Panc1 (cell line): Measurements from ENCODE around the gene PRXL2A. TPM values are rescaled to one million over a fixed set of nuclear protein-coding genes. Genes with fewer than 3 reads are reported as not detected.

Experiments used
- ATAC-seq: fragments of 200-7000 bp; cut with Tn5 transposase; 2 replicates; pipeline ENCODE4 v1.9.1; 2020; ENCODE audit warnings: mild to moderate bottlenecking, moderate library complexity
- BruUV-seq: library from RNA; stranded (reverse); fragments of 400-500 nt; replicated peaks from 2 replicates; lab custom pipeline; 2021; lab: Mats Ljungman, UMichigan
- CTCF ChIA-PET: fragments of 300-600 bp; sonication (Branson Sonifier 250); formaldehyde crosslinking; loops from one replicate; lab custom pipeline; 2022; ENCODE audit warnings: antibody characterized with exemption; lab: Charles Lee
- POLR2A ChIA-PET: fragments of 300-600 bp; sonication (Branson Sonifier 250); formaldehyde crosslinking; loops from one replicate; lab custom pipeline; 2022; ENCODE audit warnings: antibody characterized with exemption; lab: Charles Lee
- DNase-seq: peaks from one replicate; pipeline ENCODE4 v3.0.0-alpha.2; 2010; ENCODE audit warnings: low read depth, low spot score
- H3K27ac ChIP-seq: 2 replicates; pipeline ENCODE4 v1.5.1; 2011; ENCODE audit warnings: mild to moderate bottlenecking, low read length, inconsistent platforms
- H3K27me3 ChIP-seq: fragments of 200-500 bp; sonication (Bioruptor generic); 2 replicates; pipeline ENCODE4 v1.6.0; 2014; ENCODE audit warnings: low read length, inconsistent platforms; ENCODE audit not compliant: control insufficient read depth, insufficient read depth
- H3K36me3 ChIP-seq: fragments of 200-500 bp; sonication (Bioruptor generic); 2 replicates; pipeline ENCODE4 v1.5.1; 2014; ENCODE audit warnings: inconsistent platforms, mild to moderate bottlenecking, low read length, moderate library complexity; ENCODE audit not compliant: control insufficient read depth, insufficient read depth
- H3K4me1 ChIP-seq: 2 replicates; pipeline ENCODE4 v1.5.1; 2011; ENCODE audit warnings: inconsistent platforms, mild to moderate bottlenecking, low read length, moderate library complexity; ENCODE audit not compliant: control insufficient read depth, insufficient read depth
- H3K4me3 ChIP-seq, 2 experiments: 2 replicates each; pipeline ENCODE4 v1.5.1; 2011 to 2012; ENCODE audit warnings: low read depth in 2 of 2, low read length in 2 of 2, mild to moderate bottlenecking in 2 of 2, inconsistent platforms in 1 of 2, moderate library complexity in 1 of 2
- H3K9me3 ChIP-seq: fragments of 200-500 bp; sonication (Bioruptor generic); 2 replicates; pipeline ENCODE4 v1.5.1; 2014; ENCODE audit warnings: low read depth, mild to moderate bottlenecking, inconsistent platforms, low read length, moderate library complexity; ENCODE audit not compliant: control insufficient read depth, insufficient read depth
- CTCF ChIP-seq: fragments of 450-650 bp; IDR thresholded peaks from 2 replicates; pipeline ENCODE4 v1.5.1; 2017; ENCODE audit warnings: mild to moderate bottlenecking
- POLR2AphosphoS5 ChIP-seq: IDR thresholded peaks from 2 replicates; pipeline ENCODE4 v1.6.1; 2012; ENCODE audit warnings: mild to moderate bottlenecking, low read depth, low read length, moderate library complexity
- REST ChIP-seq, 2 experiments: IDR thresholded peaks; 2 replicates each; pipeline ENCODE4 v1.6.1; 2011 to 2012; ENCODE audit warnings: low read depth in 2 of 2, control low read depth in 1 of 2, low read length in 1 of 2, mild to moderate bottlenecking in 1 of 2, moderate library complexity in 1 of 2; ENCODE audit not compliant: insufficient read depth in 1 of 2
- SIN3A ChIP-seq: IDR thresholded peaks from 2 replicates; pipeline ENCODE4 v1.6.1; 2012; ENCODE audit warnings: low read depth, mild to moderate bottlenecking, low read length, moderate library complexity, borderline replicate concordance; ENCODE audit not compliant: insufficient read depth
- TCF7L2 ChIP-seq: IDR thresholded peaks from 2 replicates; pipeline ENCODE4 v1.6.1; 2011; ENCODE audit warnings: mild to moderate bottlenecking, low read depth, low read length, inconsistent platforms
- in situ Hi-C: cut with HindIII; loops from 2 replicates; pipeline ENCODE4 v1.10.0; 2016; ENCODE audit warnings: low sequenced_read_pairs, low pct_unique_long_range_greater_than_20kb
- intact Hi-C: fragments of 100-400 bp; cut with micrococcal nuclease; formaldehyde crosslinking; loops from one replicate; pipeline ENCODE4 v1.10.0; 2022; ENCODE audit not compliant: unreplicated experiment
- total RNA-seq: library from RNA; stranded (reverse); gene quantifications from one replicate; pipeline ENCODE4 v1.2.1, GENCODE V29; 2021; ENCODE audit not compliant: unreplicated experiment

PRXL2A gene
- total RNA-seq, 1 experiment from 2014 or later = 89.0 TPM

DNA sequence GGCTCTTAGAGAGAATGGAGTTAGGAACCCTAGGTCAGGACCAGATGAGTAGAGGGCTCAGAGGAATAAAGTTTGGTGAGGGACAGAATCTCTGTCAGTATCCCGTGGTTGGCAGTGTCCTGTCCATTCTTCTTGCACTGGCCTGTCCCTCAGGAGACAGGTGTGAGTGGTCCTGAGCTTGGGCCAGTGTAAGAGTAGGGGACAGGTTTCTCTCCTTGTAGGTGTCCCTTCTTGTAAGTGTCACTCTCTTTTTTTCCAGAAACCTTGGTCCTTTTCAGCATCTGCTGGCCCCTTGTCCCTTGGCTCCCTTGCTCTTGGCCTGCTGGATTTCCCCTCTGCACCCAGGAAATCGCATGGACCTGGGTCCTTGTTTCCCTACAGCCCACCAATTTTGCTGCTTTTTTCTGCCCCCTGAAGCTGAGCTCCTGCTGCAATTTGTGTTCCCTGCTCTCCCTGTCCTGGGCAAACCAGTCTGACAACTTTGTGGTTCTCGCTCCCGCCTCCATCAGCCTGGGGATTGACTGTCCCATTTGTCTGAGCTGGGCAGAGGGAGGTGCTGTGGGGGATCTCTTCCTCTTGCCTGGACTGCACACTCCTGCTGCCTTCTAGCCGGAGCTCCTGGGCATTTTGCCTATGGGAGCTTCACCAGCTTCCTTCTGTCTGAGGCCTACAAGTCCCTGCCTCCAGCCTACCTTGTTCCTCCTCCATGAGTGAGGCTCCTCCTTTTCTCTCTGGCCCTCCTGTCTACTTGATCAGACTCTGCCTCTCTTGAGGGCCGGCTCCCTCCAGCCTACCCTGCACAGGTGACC is 52.3 kb downstream of the PRXL2A start:
- Histone ChIP-seq H3K9me3 (no peaks in the 10 kb centered on the region), H3K4me1 (peaks cover 38% of the 10 kb centered on the region), H3K27ac (no peak overlapping the region), H3K4me3 (no peak overlapping the region), H3K36me3 (no peaks in the 10 kb centered on the region), H3K27me3 (no peaks in the 10 kb centered on the region)
- no TSS peak for BruUV-seq
- peak; percentile 25; the same call in 1 of the 2 replicates for ATAC-seq
- POLR2A ChIA-PET = interaction anchor here (0.6 kb wide), 1 partner anchor 31 kb away, joined by 3 read pairs; no protein-coding TSS in a partner anchor
- intact Hi-C loops = no loop called here
- DNase-seq = no peak
- in situ Hi-C loops = no loop called here
- CTCF ChIA-PET = interaction anchor here (3.0 kb wide), 1 partner anchor 45 kb away, joined by 17 read pairs; no protein-coding TSS in a partner anchor
- TF ChIP-seq POLR2AphosphoS5 (no peak), CTCF (no peak), SIN3A (no peak), REST (IDR thresholded peaks at IDR 0.05; ENCODE audit: insufficient read depth in 1 of 2, low read depth in 2 of 2, low read length in 1 of 2) (no peak), TCF7L2 (no peak)

- Histone ChIP-seq H3K4me3 (no peak overlapping the region), H3K9me3 (no peaks in the 10 kb centered on the region), H3K4me1 (peaks cover 31% of the 10 kb centered on the region), H3K27ac (no peak overlapping the region), H3K36me3 (no peaks in the 10 kb centered on the region), H3K27me3 (no peaks in the 10 kb centered on the region)
- BruUV-seq = no TSS peak
- intact Hi-C loops (no loop called here), in situ Hi-C loops (no loop called here)
- TF ChIP-seq SIN3A (no peak), CTCF (no peak), POLR2AphosphoS5 (no peak), REST (IDR thresholded peaks at IDR 0.05; ENCODE audit: insufficient read depth in 1 of 2, low read depth in 2 of 2, low read length in 1 of 2) (no peak), TCF7L2 (no peak)
- ChIA-PET POLR2A (no interaction called here), CTCF (interaction anchor here (3.0 kb wide), 1 partner anchor 44 kb away, joined by 17 read pairs; no protein-coding TSS in a partner anchor)
- ATAC-seq (no peak), DNase-seq (no peak)
Measured at GRCh38 chr10:80461208-80462183, 53.1 kb downstream of the PRXL2A start.
